ENCODE results near the gene C1QTNF2.

GRCh38 chr5:160357861-160358411, 12.5 kb downstream of the C1QTNF2 start:
- TF ChIP-seq, protein P1, sequence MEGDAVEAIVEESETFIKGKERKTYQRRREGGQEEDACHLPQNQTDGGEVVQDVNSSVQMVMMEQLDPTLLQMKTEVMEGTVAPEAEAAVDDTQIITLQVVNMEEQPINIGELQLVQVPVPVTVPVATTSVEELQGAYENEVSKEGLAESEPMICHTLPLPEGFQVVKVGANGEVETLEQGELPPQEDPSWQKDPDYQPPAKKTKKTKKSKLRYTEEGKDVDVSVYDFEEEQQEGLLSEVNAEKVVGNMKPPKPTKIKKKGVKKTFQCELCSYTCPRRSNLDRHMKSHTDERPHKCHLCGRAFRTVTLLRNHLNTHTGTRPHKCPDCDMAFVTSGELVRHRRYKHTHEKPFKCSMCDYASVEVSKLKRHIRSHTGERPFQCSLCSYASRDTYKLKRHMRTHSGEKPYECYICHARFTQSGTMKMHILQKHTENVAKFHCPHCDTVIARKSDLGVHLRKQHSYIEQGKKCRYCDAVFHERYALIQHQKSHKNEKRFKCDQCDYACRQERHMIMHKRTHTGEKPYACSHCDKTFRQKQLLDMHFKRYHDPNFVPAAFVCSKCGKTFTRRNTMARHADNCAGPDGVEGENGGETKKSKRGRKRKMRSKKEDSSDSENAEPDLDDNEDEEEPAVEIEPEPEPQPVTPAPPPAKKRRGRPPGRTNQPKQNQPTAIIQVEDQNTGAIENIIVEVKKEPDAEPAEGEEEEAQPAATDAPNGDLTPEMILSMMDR (conservative IDR thresholded peaks at IDR 0.05; ENCODE audit: low read length) = no peak
- no peak for TF ChIP-seq EZH2phosphoT487 (IDR thresholded peaks at IDR 0.05; ENCODE audit: borderline replicate concordance)

Data from Loucy (cell line).